Measurements from ENCODE around the gene SEC24C.

Gene SEC24C

GRCh38 chr10:73797324-73798025 lies 53.3 kb downstream of the SEC24C start:
- DNase-seq: no peak

- no peak for DNase-seq
Observed at GRCh38 chr10:73798087-73798486, 53.9 kb downstream of the SEC24C start.

DNA sequence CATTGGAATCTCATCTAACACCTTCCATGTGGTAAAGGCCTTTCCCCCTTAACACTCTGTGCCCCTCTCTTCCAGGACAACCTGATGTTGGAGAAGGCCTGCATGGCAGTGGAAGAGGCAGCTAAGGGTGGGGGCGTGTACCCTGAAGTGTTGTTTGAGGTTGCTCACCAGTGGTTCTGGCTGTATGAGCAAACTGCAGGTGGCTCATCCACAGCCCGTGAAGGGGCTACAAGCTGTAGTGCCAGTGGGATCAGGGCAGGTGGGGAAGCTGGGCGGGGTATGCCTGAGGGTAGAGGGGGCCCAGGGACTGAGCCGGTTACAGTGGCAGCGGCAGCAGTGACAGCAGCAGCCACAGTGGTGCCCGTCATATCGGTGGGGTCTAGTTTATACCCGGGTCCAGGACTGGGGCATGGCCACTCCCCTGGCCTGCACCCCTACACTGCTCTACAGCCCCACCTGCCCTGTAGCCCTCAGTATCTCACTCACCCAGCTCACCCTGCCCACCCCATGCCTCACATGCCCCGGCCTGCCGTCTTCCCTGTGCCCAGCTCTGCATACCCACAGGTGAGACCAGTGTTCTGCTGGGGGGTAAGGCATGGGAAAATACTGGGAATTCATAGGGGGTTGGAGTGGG lies 54.9 kb downstream of the SEC24C start:
- no peak for DNase-seq

- no peak for DNase-seq
Observed at GRCh38 chr10:73799899-73800559, 55.9 kb downstream of the SEC24C start.

DNA sequence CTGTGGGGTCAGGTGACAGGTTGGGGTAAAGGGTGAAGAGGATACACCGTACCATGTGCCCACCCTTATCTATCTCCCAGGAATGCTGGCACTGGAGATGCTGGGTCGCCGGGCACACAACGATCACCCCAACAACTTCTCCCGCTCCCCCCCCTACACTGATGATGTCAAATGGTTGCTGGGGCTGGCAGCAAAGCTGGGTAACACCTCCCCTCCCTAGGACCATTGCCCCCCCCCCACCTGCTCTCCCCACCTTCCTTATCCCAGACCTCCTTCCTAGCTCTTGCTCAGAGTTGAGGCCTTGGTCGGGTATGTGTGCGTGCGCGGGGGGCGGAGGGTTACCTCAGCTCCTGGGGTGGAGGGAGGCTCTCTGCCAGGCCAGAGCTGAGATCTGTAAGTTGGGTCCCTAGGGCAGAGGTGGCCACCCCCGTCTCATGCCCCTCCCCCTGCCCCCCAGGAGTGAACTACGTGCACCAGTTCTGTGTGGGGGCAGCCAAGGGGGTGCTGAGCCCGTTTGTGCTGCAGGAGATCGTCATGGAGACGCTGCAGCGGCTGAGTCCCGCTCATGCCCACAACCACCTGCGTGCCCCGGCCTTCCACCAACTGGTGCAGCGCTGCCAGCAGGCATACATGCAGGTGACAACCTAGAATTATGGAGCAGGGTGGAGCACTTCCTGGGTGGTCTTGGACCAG lies 56.5 kb downstream of the SEC24C start:
- DNase-seq: no peak

GRCh38 chr10:73801253-73801590 lies 57.0 kb downstream of the SEC24C start:
- DNase-seq: no peak

DNA sequence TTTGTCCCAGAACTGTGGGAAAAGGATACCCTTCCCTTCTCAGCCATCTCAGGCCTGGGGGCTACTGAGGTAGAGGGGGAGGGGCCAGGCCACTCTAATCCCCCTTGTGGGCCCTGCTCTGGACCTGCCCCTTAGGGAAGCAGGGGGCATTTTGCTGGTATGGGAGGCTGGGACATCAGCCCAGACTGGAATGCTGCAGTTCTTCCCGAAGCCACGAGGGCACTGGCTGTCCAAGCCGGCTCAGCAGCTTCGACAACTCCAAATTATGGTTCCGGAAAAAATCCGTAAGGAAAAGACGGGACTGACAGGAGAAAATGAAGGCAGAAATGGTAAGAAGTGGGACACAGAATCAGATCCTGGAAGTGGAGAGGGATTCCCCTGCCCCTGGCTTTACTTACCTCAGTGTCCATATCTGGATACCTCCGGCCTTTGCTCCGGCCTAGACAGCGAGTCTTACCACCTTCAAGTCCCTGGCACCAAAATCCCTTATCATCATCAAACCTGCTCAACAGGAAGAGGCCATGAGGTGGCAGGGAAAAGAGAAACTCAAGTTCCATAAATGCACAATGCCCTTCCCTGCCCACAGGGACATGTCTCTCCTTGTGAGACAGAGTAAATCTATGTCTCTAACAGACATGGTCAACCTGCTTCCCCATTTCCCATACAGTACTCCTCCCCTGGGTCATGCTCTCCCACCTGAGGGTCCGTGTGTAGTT lies 58.3 kb downstream of the SEC24C start:
- DNase-seq: no peak

GRCh38 chr10:73803680-73804286 lies 59.6 kb downstream of the SEC24C start:
- no peak for DNase-seq

DNA sequence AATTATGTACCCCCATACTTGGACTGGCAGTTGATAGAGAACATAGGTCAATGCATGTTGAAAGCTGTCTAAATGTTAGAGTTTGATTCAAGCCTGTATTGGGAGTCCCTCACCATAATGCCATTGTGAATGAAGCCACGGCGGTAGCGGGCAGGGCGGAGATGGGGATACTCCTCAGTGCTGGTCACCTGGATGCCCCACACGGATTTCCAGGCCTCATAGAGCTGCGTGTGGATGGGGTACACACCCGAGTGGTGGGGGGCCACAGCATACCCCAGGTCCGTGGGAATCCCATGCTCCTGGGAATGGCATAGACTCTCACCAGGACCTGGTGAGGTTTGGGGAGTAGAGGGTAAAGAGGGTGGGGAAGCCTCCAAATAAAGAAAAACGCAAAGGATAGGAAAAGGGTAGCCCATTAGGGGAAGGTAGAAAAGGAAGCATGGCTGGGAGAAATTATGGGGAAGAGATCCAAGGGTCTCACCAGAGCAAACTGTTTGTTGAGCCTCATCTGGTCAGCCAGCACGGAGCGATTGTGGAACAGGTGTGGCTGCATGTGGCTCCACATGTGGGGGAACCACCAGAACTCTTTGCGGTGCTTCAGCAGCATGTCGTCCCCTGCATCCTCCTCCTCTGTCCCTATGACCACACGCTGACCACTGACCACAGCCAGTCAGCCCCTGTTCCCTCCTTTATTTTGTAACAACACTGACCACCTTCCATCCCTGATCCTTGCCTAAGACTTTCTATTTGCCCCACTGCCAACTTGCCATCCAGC lies 62.2 kb downstream of the SEC24C start:
- no peak for DNase-seq

DNA sequence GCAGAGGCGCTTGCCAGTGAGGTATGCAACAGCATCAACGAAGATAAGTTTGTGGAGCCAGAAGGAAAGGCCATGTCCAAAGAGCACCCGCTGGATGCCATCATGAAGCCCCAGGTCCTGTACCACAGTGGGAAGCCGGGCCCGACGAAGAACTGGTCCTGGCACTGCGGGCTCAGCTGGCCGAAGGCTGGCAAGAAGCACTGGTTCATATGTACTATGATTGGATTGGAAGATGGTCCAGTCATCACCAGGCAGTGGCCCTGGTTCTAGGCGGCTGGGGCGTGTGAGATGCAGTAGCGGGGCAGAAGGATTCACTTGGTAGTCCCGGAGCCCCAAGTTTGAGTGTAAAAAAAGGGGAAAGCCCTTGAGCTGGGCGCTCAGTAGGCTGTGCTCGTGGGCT lies 63.3 kb downstream of the SEC24C start:
- no peak for DNase-seq

DNA sequence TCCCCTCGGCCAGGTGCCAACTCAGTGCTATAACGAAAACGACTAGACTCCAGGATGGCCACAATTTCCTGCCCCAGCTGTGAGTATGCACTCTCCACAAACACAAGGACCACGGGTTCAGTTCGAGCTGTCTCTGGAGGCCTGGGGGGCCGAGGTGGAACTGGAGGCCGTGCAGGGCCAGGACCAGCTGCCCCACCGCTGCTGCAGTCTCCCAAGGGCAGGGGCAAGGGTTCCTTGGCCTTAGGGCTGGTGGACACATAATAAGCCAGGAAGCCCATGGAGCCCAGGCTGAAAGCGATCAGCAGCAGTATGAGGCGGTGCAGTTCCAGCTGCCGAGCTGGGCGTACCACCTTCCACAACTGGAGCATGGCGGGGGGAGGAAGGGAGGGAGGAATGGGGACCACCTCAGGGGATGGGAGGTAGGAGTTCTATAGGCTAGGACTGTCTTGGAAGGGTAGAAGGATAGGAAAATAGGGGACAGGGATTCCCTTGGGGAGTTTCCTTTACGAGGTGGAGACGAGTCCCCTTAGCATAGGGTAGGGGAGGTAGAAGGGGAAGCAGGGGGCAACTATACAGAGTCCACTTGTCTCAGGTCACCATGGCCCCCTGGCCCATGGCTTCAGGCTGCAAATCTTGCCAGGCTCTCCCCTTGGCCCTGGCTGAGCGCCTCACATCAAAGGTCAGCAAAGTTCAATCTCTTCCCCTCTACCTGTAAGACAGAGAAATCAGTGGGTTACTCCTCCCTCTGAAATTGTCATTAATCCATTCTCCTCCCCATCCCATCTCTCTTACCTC lies 64.0 kb downstream of the SEC24C start:
- DNase-seq: no peak

- no peak for DNase-seq
Observed at GRCh38 chr10:73809061-73809818, 65.1 kb downstream of the SEC24C start.

GRCh38 chr10:73810358-73810734 lies 66.2 kb downstream of the SEC24C start:
- DNase-seq: no peak

DNA sequence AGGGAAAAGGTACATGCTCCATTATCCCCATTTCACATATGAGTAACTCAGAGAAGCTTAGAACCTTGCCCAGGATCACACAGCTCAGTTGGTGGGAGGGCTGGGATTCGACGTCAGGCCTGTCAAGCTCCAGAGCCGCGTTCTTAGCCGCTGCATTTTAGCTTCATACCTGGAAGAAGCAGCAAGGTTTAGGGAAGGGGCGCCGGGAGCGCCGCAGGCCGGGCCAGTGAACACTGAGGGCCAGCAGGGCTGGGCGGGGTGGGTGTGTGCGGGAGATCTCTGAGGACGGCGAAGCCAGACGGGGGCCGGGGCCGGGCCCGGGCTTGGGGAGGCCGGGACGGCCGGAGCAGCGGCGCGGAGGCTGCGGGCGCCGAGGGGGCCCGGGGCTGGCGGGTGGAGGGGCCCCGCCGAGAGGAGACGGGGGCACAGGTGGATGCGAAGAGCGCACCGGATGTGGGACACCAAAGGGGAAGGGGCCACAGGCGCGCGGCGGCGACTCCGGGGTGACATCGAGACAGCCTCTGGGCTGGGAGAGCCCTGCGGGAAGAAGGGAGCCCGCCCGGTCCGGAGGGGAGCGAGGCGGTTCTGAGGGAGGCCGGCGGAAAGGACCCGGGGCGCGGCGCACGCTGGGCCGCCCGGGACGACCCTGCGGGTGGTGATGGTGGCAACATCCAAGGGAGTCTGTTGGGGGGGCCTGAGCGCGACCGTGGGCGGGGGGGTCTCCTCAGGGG lies 66.7 kb downstream of the SEC24C start:
- DNase-seq: no peak

GRCh38 chr10:73812657-73813056 lies 68.5 kb downstream of the SEC24C start:
- DNase-seq: no peak

DNA sequence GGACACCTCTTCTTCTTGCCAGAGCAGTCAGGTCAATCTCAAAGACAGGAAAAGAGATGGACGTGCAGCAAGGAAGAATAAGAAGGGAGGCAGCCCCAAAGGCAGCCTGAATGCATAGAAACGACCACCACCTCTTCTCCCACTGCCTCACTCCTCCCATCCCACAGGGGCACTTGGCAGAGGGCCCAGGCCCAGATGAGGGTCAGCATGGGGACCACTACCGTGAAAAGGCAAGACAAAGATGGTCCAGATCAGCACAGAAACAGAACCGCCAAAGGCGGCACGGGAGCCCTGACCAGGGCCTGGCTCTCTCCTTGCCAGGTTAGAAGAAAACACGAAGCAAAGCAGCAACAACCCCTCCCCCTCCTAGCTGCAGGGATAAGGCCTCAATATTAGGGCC lies 69.2 kb downstream of the SEC24C start:
- DNase-seq: no peak

GRCh38 chr10:73814276-73814895 lies 70.2 kb downstream of the SEC24C start:
- DNase-seq: no peak

GRCh38 chr10:73814896-73815718 lies 70.9 kb downstream of the SEC24C start:
- no peak for DNase-seq

All from DMS79 treated with DMSO at 0.1 percent for 48 hours (cell line).